ENCODE data around the gene PPFIBP2.

DNA sequence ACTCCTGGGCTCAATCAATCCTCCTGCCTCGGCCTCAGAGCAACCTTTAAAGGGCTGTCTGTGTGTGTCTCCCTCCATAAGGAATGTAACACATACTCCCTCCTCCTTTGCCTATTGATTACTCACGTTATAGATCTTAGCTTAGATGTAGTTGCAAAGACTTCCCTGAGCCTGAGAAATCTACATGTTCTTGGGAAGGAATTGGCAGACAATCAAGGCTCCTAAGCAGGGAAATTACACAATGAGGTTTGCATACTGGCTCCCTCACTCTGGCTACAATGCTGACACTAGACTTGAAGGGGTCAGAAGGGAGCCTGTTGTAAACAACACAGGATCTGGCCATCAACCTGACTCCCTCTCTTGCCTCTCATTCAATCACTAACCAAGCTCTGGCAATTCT lies 33.7 kb upstream of the PPFIBP2 start:
- TF ChIP-seq CEBPB (IDR thresholded peaks at IDR 0.05; ENCODE audit: borderline replicate concordance in 1 of 2, low read depth in 2 of 2, low read length in 2 of 2) (no peak), BHLHE40 (IDR thresholded peaks at IDR 0.05; ENCODE audit: borderline replicate concordance in 1 of 2, low read depth in 2 of 2, low read length in 1 of 2) (no peak), TCF12 (IDR thresholded peaks at IDR 0.05; ENCODE audit: low read depth, low read length) (no peak), IRF4 (IDR thresholded peaks at IDR 0.05; ENCODE audit: low read depth, low read length) (no peak), RCOR1 (conservative IDR thresholded peaks at IDR 0.05; ENCODE audit: low read depth, low read length) (no peak), MXI1 (IDR thresholded peaks at IDR 0.05; ENCODE audit: low read depth, low read length) (no peak), SUZ12 (IDR thresholded peaks at IDR 0.05; ENCODE audit: unreplicated experiment) (no peak), CBX5 (IDR thresholded peaks at IDR 0.05; ENCODE audit: low read depth) (no peak)
- TF ChIP-seq, protein P1, sequence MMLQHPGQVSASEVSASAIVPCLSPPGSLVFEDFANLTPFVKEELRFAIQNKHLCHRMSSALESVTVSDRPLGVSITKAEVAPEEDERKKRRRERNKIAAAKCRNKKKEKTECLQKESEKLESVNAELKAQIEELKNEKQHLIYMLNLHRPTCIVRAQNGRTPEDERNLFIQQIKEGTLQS (IDR thresholded peaks at IDR 0.05; ENCODE audit: borderline replicate concordance, extremely low read depth, low read depth, low read length), result no peak
- TF ChIP-seq, protein P2, sequence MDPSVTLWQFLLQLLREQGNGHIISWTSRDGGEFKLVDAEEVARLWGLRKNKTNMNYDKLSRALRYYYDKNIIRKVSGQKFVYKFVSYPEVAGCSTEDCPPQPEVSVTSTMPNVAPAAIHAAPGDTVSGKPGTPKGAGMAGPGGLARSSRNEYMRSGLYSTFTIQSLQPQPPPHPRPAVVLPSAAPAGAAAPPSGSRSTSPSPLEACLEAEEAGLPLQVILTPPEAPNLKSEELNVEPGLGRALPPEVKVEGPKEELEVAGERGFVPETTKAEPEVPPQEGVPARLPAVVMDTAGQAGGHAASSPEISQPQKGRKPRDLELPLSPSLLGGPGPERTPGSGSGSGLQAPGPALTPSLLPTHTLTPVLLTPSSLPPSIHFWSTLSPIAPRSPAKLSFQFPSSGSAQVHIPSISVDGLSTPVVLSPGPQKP (IDR thresholded peaks at IDR 0.05; ENCODE audit: low read depth, low read length), result no peak

All from GM12878 (cell line).